Large intestine (tissue), 12 donors: ENCODE measurements around the gene SLC12A3. TPM values are rescaled to one million over a fixed set of nuclear protein-coding genes. Genes with fewer than 3 reads are reported as not detected.

ENCODE experiments used
- DNase-seq, 2 donors: peaks; one replicate each; pipeline versions ENCODE4 v3.0.0 to v3.0.0-alpha.2; 2013
- H3K27ac ChIP-seq: one replicate; pipeline ENCODE4 v1.5.1; 2013; ENCODE audit warnings: low read length
- H3K27me3 ChIP-seq: 2 replicates; pipeline ENCODE4 v1.6.1; 2013; ENCODE audit warnings: low read length; ENCODE audit not compliant: control insufficient read depth, insufficient read depth
- H3K36me3 ChIP-seq: 2 replicates; pipeline ENCODE4 v1.6.1; 2013; ENCODE audit warnings: low read length; ENCODE audit not compliant: control insufficient read depth, insufficient read depth
- H3K4me1 ChIP-seq: one replicate; pipeline ENCODE4 v1.6.1; 2013; ENCODE audit warnings: low read length; ENCODE audit not compliant: control insufficient read depth, insufficient read depth
- H3K4me3 ChIP-seq: one replicate; pipeline ENCODE4 v1.5.1; 2013; ENCODE audit warnings: low read length
- H3K9me3 ChIP-seq: one replicate; pipeline ENCODE4 v1.6.1; 2013; ENCODE audit warnings: mild to moderate bottlenecking, low read depth, low read length, moderate library complexity; ENCODE audit not compliant: control insufficient read depth
- WGBS: methylation state at CpG from one replicate; pipeline ENCODE4 v1.1.5; 2013; ENCODE audit warnings: low lambda C conversion rate; ENCODE audit not compliant: insufficient coverage; 5-methylcytosine and 5-hydroxymethylcytosine counted together
- long read RNA-seq, 11 donors: transcript quantifications; one replicate each; lab custom pipeline, GENCODE V29; 2026
- polyA plus RNA-seq: library from polyadenylated mRNA; unstranded; fragments of 120-200 nt; gene quantifications from one replicate; pipeline ENCODE4 v1.2.1, GENCODE V29; 2013

Gene SLC12A3, protein sequence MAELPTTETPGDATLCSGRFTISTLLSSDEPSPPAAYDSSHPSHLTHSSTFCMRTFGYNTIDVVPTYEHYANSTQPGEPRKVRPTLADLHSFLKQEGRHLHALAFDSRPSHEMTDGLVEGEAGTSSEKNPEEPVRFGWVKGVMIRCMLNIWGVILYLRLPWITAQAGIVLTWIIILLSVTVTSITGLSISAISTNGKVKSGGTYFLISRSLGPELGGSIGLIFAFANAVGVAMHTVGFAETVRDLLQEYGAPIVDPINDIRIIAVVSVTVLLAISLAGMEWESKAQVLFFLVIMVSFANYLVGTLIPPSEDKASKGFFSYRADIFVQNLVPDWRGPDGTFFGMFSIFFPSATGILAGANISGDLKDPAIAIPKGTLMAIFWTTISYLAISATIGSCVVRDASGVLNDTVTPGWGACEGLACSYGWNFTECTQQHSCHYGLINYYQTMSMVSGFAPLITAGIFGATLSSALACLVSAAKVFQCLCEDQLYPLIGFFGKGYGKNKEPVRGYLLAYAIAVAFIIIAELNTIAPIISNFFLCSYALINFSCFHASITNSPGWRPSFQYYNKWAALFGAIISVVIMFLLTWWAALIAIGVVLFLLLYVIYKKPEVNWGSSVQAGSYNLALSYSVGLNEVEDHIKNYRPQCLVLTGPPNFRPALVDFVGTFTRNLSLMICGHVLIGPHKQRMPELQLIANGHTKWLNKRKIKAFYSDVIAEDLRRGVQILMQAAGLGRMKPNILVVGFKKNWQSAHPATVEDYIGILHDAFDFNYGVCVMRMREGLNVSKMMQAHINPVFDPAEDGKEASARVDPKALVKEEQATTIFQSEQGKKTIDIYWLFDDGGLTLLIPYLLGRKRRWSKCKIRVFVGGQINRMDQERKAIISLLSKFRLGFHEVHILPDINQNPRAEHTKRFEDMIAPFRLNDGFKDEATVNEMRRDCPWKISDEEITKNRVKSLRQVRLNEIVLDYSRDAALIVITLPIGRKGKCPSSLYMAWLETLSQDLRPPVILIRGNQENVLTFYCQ
- 0.21 TPM for polyA plus RNA-seq
- long read RNA-seq, donor 1, result 0 reads
- long read RNA-seq, donor 2, result 0 reads
- long read RNA-seq, donor 3, result 0 reads
- long read RNA-seq, donor 4, result 0 reads
- long read RNA-seq, donor 5, result 0 reads
- long read RNA-seq, donor 6, result 0 reads
- long read RNA-seq, donor 7, result 0 reads
- long read RNA-seq, donor 8, result 0 reads
- long read RNA-seq, donor 9, result 0 reads
- long read RNA-seq, donor 10, result 0 reads
- long read RNA-seq, donor 11, result 0 reads

DNA sequence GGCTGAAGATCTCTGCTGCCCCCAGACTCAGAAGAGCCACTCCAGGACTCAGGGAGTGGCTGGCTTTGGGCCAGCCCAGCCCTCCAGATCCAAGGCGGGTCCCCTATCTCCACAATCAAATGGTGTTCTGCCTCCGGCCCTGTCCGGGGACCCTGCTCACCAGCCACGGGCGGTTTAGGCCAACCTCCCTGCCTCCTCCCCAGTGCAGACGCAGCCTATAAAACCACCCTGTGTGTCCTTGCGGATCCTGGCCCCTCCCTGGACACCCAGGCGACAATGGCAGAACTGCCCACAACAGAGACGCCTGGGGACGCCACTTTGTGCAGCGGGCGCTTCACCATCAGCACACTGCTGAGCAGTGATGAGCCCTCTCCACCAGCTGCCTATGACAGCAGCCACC lies at the start of gene SLC12A3:
TSS of gene SLC12A3 (plus strand) at position 248 of the 400 bp plus-strand sequence. CDS start at position 277, 29 bp downstream.
- H3K27ac ChIP-seq, result no peak within 1 kb of the TSS
- no peaks in the 10 kb centered on the region for H3K9me3 ChIP-seq
- no peaks in the 10 kb centered on the region for H3K27me3 ChIP-seq
- DNase-seq, result no peak
- H3K4me1 ChIP-seq, result peaks cover 23% of the 10 kb centered on the region
- WGBS, result no CpG with 5 or more reads among the region's 12 CpGs
- H3K36me3 ChIP-seq, result no peaks in the 10 kb centered on the region
- H3K4me3 ChIP-seq, result no peak within 1 kb of the TSS

DNA sequence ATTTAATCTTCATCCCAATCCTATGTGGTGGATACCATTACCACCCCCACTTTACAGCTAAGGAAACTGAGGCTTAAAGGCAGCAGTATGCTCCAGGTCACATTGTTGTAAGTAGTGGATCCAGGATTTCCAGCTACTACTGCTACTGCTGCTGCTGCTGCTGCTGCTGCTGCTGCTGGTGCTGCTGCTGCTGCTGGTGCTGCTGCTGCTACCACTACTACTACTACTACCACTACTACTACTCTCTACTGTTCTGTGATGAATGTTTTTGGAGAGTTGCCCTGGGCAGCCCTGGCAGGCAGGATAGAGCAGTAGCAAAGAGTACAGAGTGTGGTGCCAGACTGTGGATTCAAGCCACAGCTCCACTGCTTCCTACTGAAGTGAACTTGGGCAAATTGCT lies 49.3 kb upstream of the SLC12A3 start:
- DNase-seq, result no peak
- H3K4me1 ChIP-seq, result no peaks in the 10 kb centered on the region
- no peaks in the 10 kb centered on the region for H3K27me3 ChIP-seq
- H3K9me3 ChIP-seq, result no peaks in the 10 kb centered on the region
- no peak overlapping the region for H3K4me3 ChIP-seq
- H3K36me3 ChIP-seq, result peaks cover 9% of the 10 kb centered on the region
- H3K27ac ChIP-seq, result no peak overlapping the region

DNA sequence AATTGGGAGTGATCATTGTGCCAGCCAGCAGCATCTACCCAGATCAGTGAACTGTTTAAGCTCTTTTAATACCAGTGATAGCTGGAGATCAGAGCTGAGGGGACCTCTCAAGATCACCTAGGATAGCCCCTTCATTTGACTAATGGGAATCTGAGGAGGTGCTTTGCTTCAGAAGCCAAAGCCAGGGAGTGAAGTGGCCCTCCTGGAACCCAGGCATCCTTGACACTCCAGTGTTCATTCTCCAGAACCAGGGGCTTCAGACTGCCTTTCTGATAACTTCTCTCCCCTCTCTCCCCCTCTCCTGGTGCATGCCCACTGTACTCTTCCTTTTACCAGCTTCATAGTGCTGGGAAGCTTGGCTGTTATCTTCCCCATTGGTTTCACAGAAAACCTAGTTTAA lies 48.0 kb upstream of the SLC12A3 start:
- DNase-seq, result no peak
- peaks cover 15% of the 10 kb centered on the region for H3K36me3 ChIP-seq
- no peak overlapping the region for H3K4me3 ChIP-seq
- H3K27ac ChIP-seq, result no peak overlapping the region
- H3K9me3 ChIP-seq, result no peaks in the 10 kb centered on the region
- H3K4me1 ChIP-seq, result no peaks in the 10 kb centered on the region
- H3K27me3 ChIP-seq, result no peaks in the 10 kb centered on the region

DNA sequence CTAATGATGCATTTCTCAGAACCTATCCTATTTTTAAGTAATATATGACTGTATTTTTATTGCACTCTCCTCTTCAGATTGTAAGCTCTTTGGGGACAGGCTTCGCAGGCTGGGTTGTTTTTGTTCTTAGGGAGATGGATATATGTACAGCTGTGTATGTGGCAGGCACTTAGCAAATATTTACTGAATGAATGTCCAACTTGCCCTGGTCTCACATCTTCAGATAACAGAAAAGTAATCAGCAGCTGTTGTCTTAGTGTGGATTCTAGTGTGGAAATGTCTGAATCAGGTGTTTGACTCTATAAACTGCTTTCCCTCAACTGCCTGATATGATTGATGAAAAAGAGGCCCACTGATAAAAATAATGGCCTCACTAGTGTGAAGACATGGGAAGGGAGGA lies 47.1 kb upstream of the SLC12A3 start:
- no CpG with 5 or more reads among the region's 1 CpG for WGBS
- Histone ChIP-seq H3K36me3 (peaks cover 16% of the 10 kb centered on the region), H3K27ac (no peak overlapping the region), H3K4me3 (no peak overlapping the region), H3K4me1 (no peaks in the 10 kb centered on the region), H3K27me3 (no peaks in the 10 kb centered on the region), H3K9me3 (no peaks in the 10 kb centered on the region)
- no peak for DNase-seq

DNA sequence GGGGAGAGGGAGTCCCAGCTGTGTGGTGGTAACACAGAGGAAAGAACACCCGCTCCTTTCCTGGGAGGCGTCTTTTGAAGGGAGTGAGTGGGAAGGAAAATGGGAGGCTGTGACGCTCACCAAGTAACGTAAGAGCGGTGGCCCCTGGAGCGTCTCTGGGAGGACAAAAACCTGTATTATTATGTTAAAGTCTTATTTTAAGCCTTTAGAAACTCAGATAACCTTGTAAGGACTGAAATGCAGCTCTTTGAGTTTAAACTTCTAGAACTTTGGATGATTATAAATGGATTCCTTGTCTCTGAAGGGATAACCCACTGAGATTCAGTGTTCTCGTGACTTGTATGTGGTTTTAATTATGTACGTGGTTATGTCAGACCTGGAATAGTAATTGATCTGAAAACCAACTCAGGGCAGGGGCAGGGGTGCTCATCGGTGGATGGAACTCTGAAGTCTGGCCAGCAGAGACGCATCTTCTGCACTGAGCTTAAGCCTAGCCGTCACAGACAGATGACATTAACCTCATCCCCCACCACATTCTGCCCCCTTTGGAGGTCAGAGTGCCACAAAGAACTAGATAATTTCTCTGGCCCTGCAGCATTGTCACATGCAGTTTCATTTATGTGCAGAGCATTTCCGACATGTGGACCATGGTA lies 41.8 kb upstream of the SLC12A3 start:
- Histone ChIP-seq H3K9me3 (no peaks in the 10 kb centered on the region), H3K4me1 (no peaks in the 10 kb centered on the region), H3K4me3 (no peak overlapping the region), H3K36me3 (peaks cover 28% of the 10 kb centered on the region), H3K27me3 (no peaks in the 10 kb centered on the region), H3K27ac (no peak overlapping the region)
- no peak for DNase-seq
- WGBS, result 100% methylated on average over 3 of the region's 12 CpGs

DNA sequence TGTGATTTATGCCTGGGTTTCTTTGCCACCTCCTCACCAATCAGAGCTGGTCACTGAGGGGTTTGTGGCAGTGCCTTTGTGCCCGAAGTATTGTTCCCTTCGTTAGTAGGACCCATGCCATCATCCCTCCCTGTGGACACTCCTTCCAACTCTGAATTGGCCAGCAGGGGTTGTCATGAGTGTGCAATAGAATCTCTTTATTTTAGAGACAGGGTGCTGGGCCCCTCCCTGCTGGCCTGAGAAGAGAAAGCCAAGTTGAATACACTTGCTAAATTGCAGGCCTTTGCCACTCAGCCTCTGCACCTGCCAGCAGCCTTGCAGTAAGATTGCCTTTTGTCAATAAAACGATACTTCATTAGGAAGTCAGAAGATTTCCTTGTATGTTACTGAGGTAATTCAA lies 40.7 kb upstream of the SLC12A3 start:
- H3K36me3 ChIP-seq, result peaks cover 30% of the 10 kb centered on the region
- H3K9me3 ChIP-seq, result no peaks in the 10 kb centered on the region
- H3K27ac ChIP-seq, result no peak overlapping the region
- no peak overlapping the region for H3K4me3 ChIP-seq
- no peaks in the 10 kb centered on the region for H3K27me3 ChIP-seq
- DNase-seq, result no peak
- H3K4me1 ChIP-seq, result no peaks in the 10 kb centered on the region
- WGBS, result no CpG with 5 or more reads among the region's 3 CpGs

DNA sequence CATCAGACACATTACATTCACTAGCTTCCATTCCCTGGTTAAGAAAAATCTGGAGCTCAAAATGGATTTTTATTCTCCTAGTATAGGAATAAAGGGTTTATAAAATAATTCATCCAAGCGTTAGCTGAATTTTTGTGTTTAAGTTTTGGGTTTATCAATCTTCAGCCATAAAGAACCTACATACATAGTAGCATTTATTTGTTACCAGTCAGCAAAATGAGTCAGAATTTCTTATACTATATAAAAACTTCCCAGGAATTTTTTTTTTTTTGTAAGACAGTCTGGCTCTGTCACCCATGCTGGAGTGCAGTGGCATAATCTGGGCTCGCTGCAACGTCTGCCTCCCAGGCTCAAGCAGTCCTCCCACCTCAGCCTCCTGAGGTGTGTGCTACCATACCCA lies 40.2 kb upstream of the SLC12A3 start:
- Histone ChIP-seq H3K9me3 (no peaks in the 10 kb centered on the region), H3K4me3 (no peak overlapping the region), H3K27ac (no peak overlapping the region), H3K4me1 (no peaks in the 10 kb centered on the region), H3K36me3 (peaks cover 31% of the 10 kb centered on the region), H3K27me3 (no peaks in the 10 kb centered on the region)
- whole genome bisulfite sequencing, result no CpG with 5 or more reads among the region's 3 CpGs
- DNase-seq, result no peak

DNA sequence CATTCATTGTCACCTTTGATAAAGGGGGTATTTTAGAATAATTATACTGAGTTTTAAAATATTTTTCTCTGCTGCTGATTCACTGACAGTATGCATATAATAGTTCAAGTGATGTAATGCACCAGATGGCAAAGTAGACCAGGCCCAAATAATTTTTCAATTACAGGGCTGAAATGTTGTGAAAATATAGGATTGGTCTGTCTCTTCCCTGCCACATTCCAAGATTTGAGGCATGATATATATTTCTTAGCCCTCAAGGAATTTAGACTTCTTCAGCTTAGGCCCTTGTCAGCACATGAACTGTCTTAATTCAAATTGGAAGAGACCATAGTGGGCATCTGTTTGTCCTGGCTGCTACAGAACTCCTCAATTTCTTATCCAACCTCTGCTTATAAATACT lies 39.2 kb upstream of the SLC12A3 start:
- DNase-seq, result no peak
- no peaks in the 10 kb centered on the region for H3K27me3 ChIP-seq
- peaks cover 34% of the 10 kb centered on the region for H3K36me3 ChIP-seq
- H3K27ac ChIP-seq, result no peak overlapping the region
- no peaks in the 10 kb centered on the region for H3K9me3 ChIP-seq
- no peaks in the 10 kb centered on the region for H3K4me1 ChIP-seq
- no peak overlapping the region for H3K4me3 ChIP-seq

DNA sequence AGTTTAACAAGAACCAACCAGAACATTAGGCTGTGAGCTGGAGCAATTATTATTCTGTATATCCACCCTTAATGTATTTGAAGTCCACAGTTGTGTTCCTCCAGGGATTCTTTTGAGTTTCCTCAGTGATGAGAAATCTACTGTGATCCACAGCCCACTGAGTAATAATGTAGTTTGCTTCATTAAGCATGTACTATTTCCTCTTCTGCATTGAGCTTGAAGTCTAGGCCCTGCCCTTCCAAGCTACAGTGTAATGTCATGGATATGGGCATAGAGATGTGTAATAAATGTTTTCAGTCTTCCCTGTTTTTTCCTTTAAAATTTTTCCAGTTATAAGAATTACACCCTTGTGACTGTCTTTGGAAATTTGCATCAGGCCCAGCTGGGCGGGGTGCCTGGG lies 36.4 kb upstream of the SLC12A3 start:
- H3K36me3 ChIP-seq, result peaks cover 37% of the 10 kb centered on the region
- no peaks in the 10 kb centered on the region for H3K9me3 ChIP-seq
- H3K27ac ChIP-seq, result no peak overlapping the region
- no peaks in the 10 kb centered on the region for H3K27me3 ChIP-seq
- H3K4me3 ChIP-seq, result no peak overlapping the region
- H3K4me1 ChIP-seq, result no peaks in the 10 kb centered on the region
- DNase-seq, result no peak
- no CpG with 5 or more reads among the region's 1 CpG for WGBS

DNA sequence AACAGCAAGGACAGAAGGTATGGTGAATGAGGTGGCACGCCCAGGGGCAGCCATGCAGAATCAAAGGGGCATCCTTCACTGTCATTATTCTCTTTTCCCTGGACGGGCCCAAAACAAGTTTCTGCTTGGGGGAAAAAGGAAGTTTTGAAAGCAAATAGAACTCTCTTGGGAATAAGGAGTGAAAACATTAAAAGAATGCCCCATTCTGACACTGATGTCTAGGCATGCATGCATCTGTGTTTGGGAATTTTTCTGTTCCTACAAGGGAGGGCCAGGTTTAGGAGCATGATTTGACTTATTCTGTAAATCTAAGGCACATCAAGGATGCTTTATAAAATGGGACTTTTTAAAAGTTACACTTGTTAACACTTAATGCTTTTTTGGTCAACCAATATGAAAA lies 34.3 kb upstream of the SLC12A3 start:
- Histone ChIP-seq H3K36me3 (peaks cover 51% of the 10 kb centered on the region), H3K27me3 (no peaks in the 10 kb centered on the region), H3K27ac (no peak overlapping the region), H3K4me3 (no peak overlapping the region), H3K4me1 (no peaks in the 10 kb centered on the region), H3K9me3 (no peaks in the 10 kb centered on the region)
- no CpG with 5 or more reads among the region's 2 CpGs for WGBS
- no peak for DNase-seq
